H9 (cell line): ENCODE data around the gene CAPN12. TPM values are rescaled to one million over a fixed set of nuclear protein-coding genes. Genes with fewer than 3 reads are reported as not detected.

Experiments used
- DNase-seq: peaks from one replicate; pipeline ENCODE4 v3.0.0-alpha.2; 2017
- H2AFZ ChIP-seq: one replicate; pipeline ENCODE4 v1.6.1; 2013; ENCODE audit warnings: mild to moderate bottlenecking, low read length, control low read depth, moderate library complexity
- H2AK5ac ChIP-seq: 2 replicates; pipeline ENCODE4 v1.6.1; 2013; ENCODE audit warnings: low read length, control low read depth, mixed read lengths; ENCODE audit not compliant: insufficient read length
- H2BK120ac ChIP-seq: one replicate; pipeline ENCODE4 v1.6.1; 2013; ENCODE audit warnings: low read depth, mild to moderate bottlenecking, low read length, control low read depth, inconsistent platforms; ENCODE audit not compliant: poor library complexity, severe bottlenecking
- H2BK12ac ChIP-seq: 2 replicates; pipeline ENCODE4 v1.6.1; 2013; ENCODE audit warnings: low read length, control low read depth, mixed read lengths, low read depth; ENCODE audit not compliant: insufficient read length
- H2BK15ac ChIP-seq: 2 replicates; pipeline ENCODE4 v1.6.1; 2013; ENCODE audit warnings: low read depth, low read length, control low read depth
- H2BK20ac ChIP-seq: one replicate; pipeline ENCODE4 v1.6.1; 2013; ENCODE audit warnings: low read depth, mild to moderate bottlenecking, low read length, control low read depth, inconsistent platforms; ENCODE audit not compliant: poor library complexity, severe bottlenecking
- H2BK5ac ChIP-seq: 2 replicates; pipeline ENCODE4 v1.6.1; 2013; ENCODE audit warnings: low read length, control low read depth, mixed read lengths; ENCODE audit not compliant: insufficient read length
- H3K14ac ChIP-seq: 2 replicates; pipeline ENCODE4 v1.6.1; 2013; ENCODE audit warnings: low read length, control low read depth; ENCODE audit not compliant: insufficient read depth
- H3K18ac ChIP-seq: 2 replicates; pipeline ENCODE4 v1.6.1; 2013; ENCODE audit warnings: low read depth, mild to moderate bottlenecking, mixed read lengths, low read length, control low read depth; ENCODE audit not compliant: insufficient read length
- H3K23ac ChIP-seq: 2 replicates; pipeline ENCODE4 v1.6.1; 2013; ENCODE audit warnings: low read length, control low read depth, mixed read lengths, low read depth; ENCODE audit not compliant: insufficient read length
- H3K23me2 ChIP-seq: 2 replicates; pipeline ENCODE4 v1.6.1; 2013; ENCODE audit warnings: low read depth, mild to moderate bottlenecking, mixed read lengths, low read length, control low read depth; ENCODE audit not compliant: insufficient read length, poor library complexity, severe bottlenecking
- H3K27ac ChIP-seq: 2 replicates; pipeline ENCODE4 v1.5.1; 2013; ENCODE audit warnings: low read length, control low read depth, mixed read lengths, low read depth; ENCODE audit not compliant: insufficient read length
- H3K27me3 ChIP-seq: 2 replicates; pipeline ENCODE4 v1.6.1; 2013; ENCODE audit warnings: low read length, control low read depth, inconsistent platforms; ENCODE audit not compliant: insufficient read depth
- H3K4ac ChIP-seq: 2 replicates; pipeline ENCODE4 v1.6.1; 2013; ENCODE audit warnings: low read depth, mild to moderate bottlenecking, control low read depth, inconsistent platforms, low read length, moderate library complexity
- H3K4me1 ChIP-seq: 2 replicates; pipeline ENCODE4 v1.6.1; 2013; ENCODE audit warnings: low read length, control low read depth, inconsistent platforms; ENCODE audit not compliant: insufficient read depth
- H3K4me2 ChIP-seq: 2 replicates; pipeline ENCODE4 v1.6.1; 2013; ENCODE audit warnings: low read length, control low read depth, mixed read lengths; ENCODE audit not compliant: insufficient read length, insufficient read depth
- H3K56ac ChIP-seq: 2 replicates; pipeline ENCODE4 v1.6.1; 2013; ENCODE audit warnings: low read depth, mild to moderate bottlenecking, mixed read lengths, low read length, control low read depth; ENCODE audit not compliant: insufficient read length
- H3K79me1 ChIP-seq: 2 replicates; pipeline ENCODE4 v1.6.1; 2013; ENCODE audit warnings: low read depth, mild to moderate bottlenecking, moderate library complexity, low read length, control low read depth, inconsistent platforms; ENCODE audit not compliant: insufficient read depth, poor library complexity, severe bottlenecking
- H3K79me2 ChIP-seq: 2 replicates; pipeline ENCODE4 v1.6.1; 2013; ENCODE audit warnings: low read length, control low read depth, inconsistent platforms; ENCODE audit not compliant: insufficient read depth
- H3K9ac ChIP-seq: 2 replicates; pipeline ENCODE4 v1.6.1; 2013; ENCODE audit warnings: low read length, control low read depth, mixed read lengths; ENCODE audit not compliant: insufficient read length; ENCODE audit errors: extremely low read depth
- H3K9me3 ChIP-seq: one replicate; pipeline ENCODE4 v1.6.1; 2013; ENCODE audit warnings: low read depth, low read length, inconsistent platforms; ENCODE audit not compliant: control insufficient read depth
- H3T11ph ChIP-seq: one replicate; pipeline ENCODE4 v1.6.1; 2013; ENCODE audit warnings: mild to moderate bottlenecking, low read length, control low read depth, inconsistent platforms
- H4K20me1 ChIP-seq: one replicate; pipeline ENCODE4 v1.6.1; 2013; ENCODE audit not compliant: control insufficient read depth, insufficient read length, insufficient read depth
- H4K5ac ChIP-seq: 2 replicates; pipeline ENCODE4 v1.6.1; 2013; ENCODE audit warnings: low read depth, mild to moderate bottlenecking, mixed read lengths, low read length, control low read depth; ENCODE audit not compliant: insufficient read length
- H4K8ac ChIP-seq: replicated peaks from 2 replicates; pipeline ENCODE4 v1.6.1; 2013; ENCODE audit warnings: low read length, control low read depth, mixed read lengths, low read depth; ENCODE audit not compliant: insufficient read length
- H4K91ac ChIP-seq: 2 replicates; pipeline ENCODE4 v1.6.1; 2013; ENCODE audit warnings: low read depth, mild to moderate bottlenecking, moderate library complexity, mixed read lengths, low read length, control low read depth; ENCODE audit not compliant: insufficient read length
- H3K27ac Mint-ChIP-seq, 3 experiments: 2 replicates in 2 of 3; 3 replicates in 1 of 3; pipeline ENCODE4 v1.8.0; 2020 to 2021; ENCODE audit warnings: mixed read lengths in 3 of 3, mild to moderate bottlenecking in 1 of 3, moderate library complexity in 1 of 3
- H3K27me3 Mint-ChIP-seq: 2 replicates; pipeline ENCODE4 v1.8.0; 2021; ENCODE audit warnings: low read depth, mild to moderate bottlenecking, moderate library complexity, mixed read lengths
- H3K36me3 Mint-ChIP-seq, 3 experiments: 2 replicates in 2 of 3; 3 replicates in 1 of 3; pipeline ENCODE4 v1.8.0; 2020 to 2021; ENCODE audit warnings: low read depth in 3 of 3, mixed read lengths in 3 of 3; ENCODE audit not compliant: insufficient read depth in 1 of 3
- H3K4me1 Mint-ChIP-seq, 2 experiments: 2 replicates each; pipeline ENCODE4 v1.8.0; 2020; ENCODE audit warnings: mixed read lengths in 2 of 2
- H3K4me3 Mint-ChIP-seq, 2 experiments: 2 replicates in 1 of 2; 3 replicates in 1 of 2; pipeline ENCODE4 v1.8.0; 2020 to 2021; ENCODE audit warnings: mild to moderate bottlenecking in 2 of 2, mixed read lengths in 2 of 2, moderate library complexity in 1 of 2
- H3K9me3 Mint-ChIP-seq, 2 experiments: 2 replicates in 1 of 2; 3 replicates in 1 of 2; pipeline ENCODE4 v1.8.0; 2020; ENCODE audit warnings: mild to moderate bottlenecking in 2 of 2, mixed read lengths in 2 of 2, moderate library complexity in 1 of 2
- WGBS: extraction: QIAGEN DNeasy Blood & Tissue Kit; methylation state at CpG from one replicate; pipeline ENCODE4 v1.1.7; 2013; ENCODE audit warnings: missing lambda C conversion rate, low lambda C conversion rate, mixed read lengths; ENCODE audit not compliant: insufficient read length; ENCODE audit errors: extremely low coverage; 5-methylcytosine and 5-hydroxymethylcytosine counted together
- total RNA-seq: library from RNA; stranded (reverse); gene quantifications from 2 replicates; pipeline ENCODE4 v1.2.1, GENCODE V29; 2021
- TF ChIP-seq, protein P1 (sequence below): fragments of 200-600 bp; sonication (generic); conservative IDR thresholded peaks from 3 replicates; pipeline ENCODE4 v1.8.0; 2021; ENCODE audit warnings: antibody characterized with exemption, mild to moderate bottlenecking

CAPN12 gene
- total RNA-seq, 1 experiment from 2014 or later: 10.5 TPM

DNA sequence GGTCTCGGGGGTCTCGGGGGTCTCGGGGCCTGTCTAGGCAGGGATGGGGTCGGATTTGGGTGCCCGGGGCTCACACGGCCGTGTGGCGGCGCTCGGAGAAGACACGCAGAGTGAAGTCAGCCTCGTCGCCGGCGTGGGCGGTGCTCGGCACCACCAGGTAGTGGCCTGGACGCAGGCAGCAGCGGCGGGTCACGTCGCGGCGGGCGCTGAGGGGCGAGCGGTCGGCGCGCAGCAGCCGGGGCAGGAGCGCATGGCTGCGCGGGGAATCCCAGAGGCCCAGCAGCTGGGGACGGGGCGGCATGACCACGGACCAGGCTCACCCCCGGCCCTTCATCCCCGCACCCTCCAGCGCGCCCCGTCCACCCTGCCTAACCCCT, 8.2 kb downstream of the CAPN12 start:
- Histone ChIP-seq H3K79me2 (no peaks in the 10 kb centered on the region), H2AK5ac (no peak overlapping the region), H3K4ac (no peak overlapping the region), H2BK120ac (no peak overlapping the region), H3K23ac (no peak overlapping the region), H3K27me3 (no peaks in the 10 kb centered on the region; the same call in 1 of the 2 replicates), H3T11ph (no peak overlapping the region), H2BK5ac (no peak overlapping the region), H4K8ac (no peak overlapping the region), H3K4me1 (no peaks in the 10 kb centered on the region; the same call in 1 of the 2 replicates), H3K9me3 (no peaks in the 10 kb centered on the region), H3K4me2 (peak overlapping the region; percentile 51), H3K79me1 (no peaks in the 10 kb centered on the region), H3K56ac (no peak overlapping the region), H4K20me1 (no peaks in the 10 kb centered on the region), H2BK20ac (no peak overlapping the region), H3K14ac (no peak overlapping the region), H3K18ac (no peak overlapping the region), H3K27ac (no peak overlapping the region), H2BK12ac (no peak overlapping the region), H3K9ac (no peak overlapping the region), H2BK15ac (no peak overlapping the region), H3K23me2 (peaks cover 8% of the 10 kb centered on the region), H4K5ac (no peak overlapping the region), H2AFZ (no peak overlapping the region), H4K91ac (no peak overlapping the region)
- Mint-ChIP-seq H3K9me3 (no peaks in the 10 kb centered on the region; a peak in 1 of 5 replicates), H3K27me3 (peaks cover 22% of the 10 kb centered on the region), H3K27ac (no peak overlapping the region), H3K4me3 (peak overlapping the region; percentile 43 to 79), H3K4me1 (peaks cover 4 to 10% of the 10 kb centered on the region in 2 experiments; a peak in 3 of 4 replicates), H3K36me3 (peaks cover 7 to 18% (median 17%) of the 10 kb centered on the region in 3 experiments)
- no CpG with 5 or more reads among the region's 42 CpGs for WGBS
- TF ChIP-seq, protein P1, sequence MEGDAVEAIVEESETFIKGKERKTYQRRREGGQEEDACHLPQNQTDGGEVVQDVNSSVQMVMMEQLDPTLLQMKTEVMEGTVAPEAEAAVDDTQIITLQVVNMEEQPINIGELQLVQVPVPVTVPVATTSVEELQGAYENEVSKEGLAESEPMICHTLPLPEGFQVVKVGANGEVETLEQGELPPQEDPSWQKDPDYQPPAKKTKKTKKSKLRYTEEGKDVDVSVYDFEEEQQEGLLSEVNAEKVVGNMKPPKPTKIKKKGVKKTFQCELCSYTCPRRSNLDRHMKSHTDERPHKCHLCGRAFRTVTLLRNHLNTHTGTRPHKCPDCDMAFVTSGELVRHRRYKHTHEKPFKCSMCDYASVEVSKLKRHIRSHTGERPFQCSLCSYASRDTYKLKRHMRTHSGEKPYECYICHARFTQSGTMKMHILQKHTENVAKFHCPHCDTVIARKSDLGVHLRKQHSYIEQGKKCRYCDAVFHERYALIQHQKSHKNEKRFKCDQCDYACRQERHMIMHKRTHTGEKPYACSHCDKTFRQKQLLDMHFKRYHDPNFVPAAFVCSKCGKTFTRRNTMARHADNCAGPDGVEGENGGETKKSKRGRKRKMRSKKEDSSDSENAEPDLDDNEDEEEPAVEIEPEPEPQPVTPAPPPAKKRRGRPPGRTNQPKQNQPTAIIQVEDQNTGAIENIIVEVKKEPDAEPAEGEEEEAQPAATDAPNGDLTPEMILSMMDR: no peak
- DNase-seq: peak; percentile 68
